ENCODE data around the gene ITGAE.

DNA sequence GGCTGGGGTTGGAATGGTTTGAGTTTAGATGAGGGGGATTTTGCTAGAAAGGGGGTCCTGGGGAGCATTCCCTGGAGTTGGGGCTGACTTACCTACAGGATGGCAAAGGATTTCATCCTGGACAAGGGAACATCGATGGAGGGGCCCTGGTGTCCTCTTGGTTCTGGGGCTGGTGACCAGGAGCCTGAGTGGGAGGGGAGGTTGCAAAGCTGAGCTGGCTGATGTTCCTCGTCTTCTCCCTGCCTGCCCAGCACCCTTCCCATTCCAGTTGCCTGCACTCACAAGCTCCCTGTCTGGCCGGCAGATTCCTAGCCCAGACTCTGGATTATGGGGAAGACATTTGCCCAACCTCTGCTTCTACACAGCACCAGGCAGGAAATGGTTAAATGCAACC lies 37.2 kb downstream of the ITGAE start:
- TF ChIP-seq POLR2AphosphoS5 (IDR thresholded peaks at IDR 0.05) (no peak), CTCF (IDR thresholded peaks at IDR 0.05) (no peak)

Measured in sigmoid colon (tissue), 4 donors.